PC-3 (cell line): ENCODE measurements around the gene PIGM. TPM values are rescaled to one million over a fixed set of nuclear protein-coding genes. Genes with fewer than 3 reads are reported as not detected.

Experiments
- ATAC-seq: fragments of 200-7000 bp; cut with Tn5 transposase; 2 replicates; pipeline ENCODE4 v1.9.1; 2020; ENCODE audit warnings: mild to moderate bottlenecking, moderate library complexity
- BruUV-seq: library from RNA; stranded (reverse); fragments of 400-500 nt; replicated peaks from 2 replicates; lab custom pipeline; 2021; lab: Mats Ljungman, UMichigan
- CTCF ChIA-PET: fragments of 300-600 bp; sonication (Branson Sonifier 250); formaldehyde crosslinking; loops from one replicate; lab custom pipeline; 2022; ENCODE audit warnings: antibody characterized with exemption; lab: Charles Lee
- POLR2A ChIA-PET: fragments of 300-600 bp; sonication (Branson Sonifier 250); formaldehyde crosslinking; loops from one replicate; lab custom pipeline; 2022; ENCODE audit warnings: antibody characterized with exemption; ENCODE audit not compliant: unreplicated experiment; lab: Charles Lee
- DNase-seq: peaks from one replicate; pipeline ENCODE4 v3.0.0-alpha.2; 2015
- H2AFZ ChIP-seq: fragments of 300-600 bp; sonication (generic); 2 replicates; pipeline ENCODE4 v1.6.0; 2016; ENCODE audit warnings: antibody characterized with exemption, low read length
- H3F3A ChIP-seq: fragments of 300-600 bp; sonication (generic); one replicate; pipeline ENCODE4 v1.6.0; 2017; ENCODE audit warnings: antibody characterized with exemption, low read length, control low read depth, mild to moderate bottlenecking; ENCODE audit not compliant: unreplicated experiment
- H3K27ac ChIP-seq: fragments of 300-600 bp; sonication (generic); 2 replicates; pipeline ENCODE4 v1.5.1; 2016; ENCODE audit warnings: mild to moderate bottlenecking, low read length
- H3K27me3 ChIP-seq: fragments of 300-600 bp; sonication (generic); 2 replicates; pipeline ENCODE4 v1.6.1; 2016; ENCODE audit warnings: low read length, mixed read lengths
- H3K36me3 ChIP-seq: fragments of 300-600 bp; sonication (generic); 2 replicates; pipeline ENCODE4 v1.6.1; 2016; ENCODE audit warnings: low read depth, mixed run types, low read length, mixed read lengths
- H3K4me1 ChIP-seq: fragments of 300-600 bp; sonication (generic); 2 replicates; pipeline ENCODE4 v1.5.1; 2016; ENCODE audit warnings: low read length; ENCODE audit not compliant: insufficient read depth
- H3K4me2 ChIP-seq: fragments of 300-600 bp; sonication (generic); 2 replicates; pipeline ENCODE4 v1.6.0; 2016; ENCODE audit warnings: low read length
- H3K4me3 ChIP-seq: fragments of 300-600 bp; sonication (generic); 2 replicates; pipeline ENCODE4 v1.5.1; 2016; ENCODE audit warnings: mild to moderate bottlenecking, low read length, mixed read lengths
- H3K79me2 ChIP-seq: fragments of 300-600 bp; sonication (generic); 2 replicates; pipeline ENCODE4 v1.6.1; 2017; ENCODE audit warnings: low read length, mixed read lengths
- H3K9ac ChIP-seq: fragments of 300-600 bp; sonication (generic); 2 replicates; pipeline ENCODE4 v1.6.0; 2016; ENCODE audit warnings: mild to moderate bottlenecking, low read length
- H3K9me2 ChIP-seq: fragments of 300-600 bp; sonication (generic); replicated peaks from 2 replicates; pipeline ENCODE4 v1.6.1; 2016; ENCODE audit warnings: mixed run types, low read length, mixed read lengths
- H3K9me3 ChIP-seq: fragments of 300-600 bp; sonication (generic); 2 replicates; pipeline ENCODE4 v1.6.1; 2016; ENCODE audit warnings: low read length, mixed read lengths
- H4K20me1 ChIP-seq: fragments of 300-600 bp; sonication (generic); 2 replicates; pipeline ENCODE4 v1.6.1; 2016; ENCODE audit warnings: low read length, mixed read lengths
- EZH2 ChIP-seq: fragments of 300-600 bp; sonication (generic); IDR thresholded peaks from one replicate; pipeline ENCODE4 v1.6.1; 2017; ENCODE audit warnings: antibody characterized with exemption, mild to moderate bottlenecking, low read length; ENCODE audit not compliant: unreplicated experiment
- EZH2phosphoT487 ChIP-seq: fragments of 300-600 bp; sonication (generic); IDR thresholded peaks from 2 replicates; pipeline ENCODE4 v1.6.1; 2018; ENCODE audit warnings: mild to moderate bottlenecking, antibody characterized with exemption, low read length, borderline replicate concordance
- intact Hi-C: fragments of 100-400 bp; cut with micrococcal nuclease; formaldehyde crosslinking; loops from 2 replicates; pipeline ENCODE4 v1.9.0; 2023
- total RNA-seq: library from RNA; depleted of rRNA; stranded (reverse); fragments of >200 nt; gene quantifications from 2 replicates; pipeline ENCODE4 v1.2.3, GENCODE V29; 2014
- TF ChIP-seq, protein P1 (sequence below): fragments of 300-600 bp; sonication (generic); conservative IDR thresholded peaks from 2 replicates; pipeline ENCODE4 v1.5.1; 2017; ENCODE audit warnings: antibody characterized with exemption, low read depth, mild to moderate bottlenecking, low read length

PIGM gene
- total RNA-seq, 1 experiment from 2014 or later: 6.9 TPM

- no peaks in the 10 kb centered on the region for H4K20me1 ChIP-seq
- H3K4me1 ChIP-seq: peaks cover 6% of the 10 kb centered on the region
- ChIA-PET POLR2A (no interaction called here), CTCF (interaction anchor here (0.6 to 1.9 kb wide), 7 partner anchors 21 to 239 kb away, joined by 3 to 7 read pairs (median 4); no protein-coding TSS in a partner anchor)
- no peak overlapping the region for H3K9ac ChIP-seq
- no peak overlapping the region for H2AFZ ChIP-seq
- DNase-seq: peak; percentile 59
- no peaks in the 10 kb centered on the region for H3K79me2 ChIP-seq
- TF ChIP-seq, protein P1, sequence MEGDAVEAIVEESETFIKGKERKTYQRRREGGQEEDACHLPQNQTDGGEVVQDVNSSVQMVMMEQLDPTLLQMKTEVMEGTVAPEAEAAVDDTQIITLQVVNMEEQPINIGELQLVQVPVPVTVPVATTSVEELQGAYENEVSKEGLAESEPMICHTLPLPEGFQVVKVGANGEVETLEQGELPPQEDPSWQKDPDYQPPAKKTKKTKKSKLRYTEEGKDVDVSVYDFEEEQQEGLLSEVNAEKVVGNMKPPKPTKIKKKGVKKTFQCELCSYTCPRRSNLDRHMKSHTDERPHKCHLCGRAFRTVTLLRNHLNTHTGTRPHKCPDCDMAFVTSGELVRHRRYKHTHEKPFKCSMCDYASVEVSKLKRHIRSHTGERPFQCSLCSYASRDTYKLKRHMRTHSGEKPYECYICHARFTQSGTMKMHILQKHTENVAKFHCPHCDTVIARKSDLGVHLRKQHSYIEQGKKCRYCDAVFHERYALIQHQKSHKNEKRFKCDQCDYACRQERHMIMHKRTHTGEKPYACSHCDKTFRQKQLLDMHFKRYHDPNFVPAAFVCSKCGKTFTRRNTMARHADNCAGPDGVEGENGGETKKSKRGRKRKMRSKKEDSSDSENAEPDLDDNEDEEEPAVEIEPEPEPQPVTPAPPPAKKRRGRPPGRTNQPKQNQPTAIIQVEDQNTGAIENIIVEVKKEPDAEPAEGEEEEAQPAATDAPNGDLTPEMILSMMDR: peak; percentile 98
- TF ChIP-seq EZH2 (no peak), EZH2phosphoT487 (no peak)
- H3K9me3 ChIP-seq: no peaks in the 10 kb centered on the region
- no peaks in the 10 kb centered on the region for H3F3A ChIP-seq
- H3K4me3 ChIP-seq: no peak overlapping the region
- H3K36me3 ChIP-seq: no peaks in the 10 kb centered on the region
- BruUV-seq: no TSS peak
- no peaks in the 10 kb centered on the region for H3K9me2 ChIP-seq
- peak; percentile 74 for ATAC-seq
- H3K27ac ChIP-seq: no peak overlapping the region
- H3K27me3 ChIP-seq: peaks cover 48% of the 10 kb centered on the region
- intact Hi-C loops: no loop called here
- H3K4me2 ChIP-seq: no peak overlapping the region
Observed at GRCh38 chr1:160078512-160079195, 46.9 kb upstream of the PIGM start.

- peaks cover 44% of the 10 kb centered on the region for H3K27me3 ChIP-seq
- peaks cover 6% of the 10 kb centered on the region for H3K4me1 ChIP-seq
- no peaks in the 10 kb centered on the region for H3K9me3 ChIP-seq
- no peak overlapping the region for H3K27ac ChIP-seq
- H2AFZ ChIP-seq: no peak overlapping the region
- H3F3A ChIP-seq: no peaks in the 10 kb centered on the region
- ATAC-seq (no peak), DNase-seq (no peak)
- no peaks in the 10 kb centered on the region for H4K20me1 ChIP-seq
- H3K4me2 ChIP-seq: no peak overlapping the region
- intact Hi-C loops: no loop called here
- BruUV-seq: no TSS peak
- ChIA-PET CTCF (interaction anchor here (1.1 to 1.9 kb wide), 2 partner anchors 31 to 70 kb away, joined by 4 to 7 read pairs; no protein-coding TSS in a partner anchor), POLR2A (no interaction called here)
- H3K9me2 ChIP-seq: no peaks in the 10 kb centered on the region
- H3K36me3 ChIP-seq: no peaks in the 10 kb centered on the region
- H3K9ac ChIP-seq: no peak overlapping the region
- H3K4me3 ChIP-seq: no peak overlapping the region
- TF ChIP-seq EZH2 (no peak), EZH2phosphoT487 (no peak)
- TF ChIP-seq, protein P1: no peak
- no peaks in the 10 kb centered on the region for H3K79me2 ChIP-seq
Observed at GRCh38 chr1:160077486-160077885, 45.7 kb upstream of the PIGM start.

GRCh38 chr1:160076295-160076694 is 44.5 kb upstream of the PIGM start:
- POLR2A ChIA-PET: no interaction called here
- DNase-seq: no peak
- Histone ChIP-seq H3K9me3 (no peaks in the 10 kb centered on the region), H2AFZ (no peak overlapping the region), H3K4me2 (no peak overlapping the region), H3K36me3 (no peaks in the 10 kb centered on the region), H3K9me2 (no peaks in the 10 kb centered on the region), H3F3A (no peaks in the 10 kb centered on the region), H4K20me1 (no peaks in the 10 kb centered on the region), H3K4me1 (peaks cover 6% of the 10 kb centered on the region), H3K27ac (no peak overlapping the region), H3K27me3 (peaks cover 43% of the 10 kb centered on the region), H3K79me2 (no peaks in the 10 kb centered on the region), H3K4me3 (no peak overlapping the region), H3K9ac (no peak overlapping the region)
- intact Hi-C loops: no loop called here
- no peak for ATAC-seq
- TF ChIP-seq EZH2phosphoT487 (no peak), EZH2 (no peak)
- TF ChIP-seq, protein P1: no peak
- BruUV-seq: no TSS peak
- CTCF ChIA-PET: no interaction called here
